ENCODE data around the gene WNT11. TPM values are rescaled to one million over a fixed set of nuclear protein-coding genes. Genes with fewer than 3 reads are reported as not detected.

WNT11 gene
- total RNA-seq (2022; extraction: Qiagen RNA extraction), result 1.9 to 2.4 TPM (median 2.2 TPM) in 5 replicates

GRCh38 chr11:76206327-76207081 lies at the start of gene WNT11:
WNT11 (minus strand) TSS chr11:76206502; CDS start chr11:76206407, 95 bp downstream.

Other genes with a start within 250 kb of the WNT11 start
- gene THAP12, start 174.6 kb upstream of the WNT11 start, total RNA-seq (2022; extraction: Qiagen RNA extraction), result 40.7 to 51.0 TPM (median 43.0 TPM) in 5 replicates
- 0.62 to 1.0 TPM (median 0.71 TPM) in 5 replicates for gene GVQW3, start 174.8 kb upstream of the WNT11 start, total RNA-seq (2022; extraction: Qiagen RNA extraction)
- 10.1 to 13.8 TPM (median 11.2 TPM) in 5 replicates for gene EMSY, start 238.5 kb upstream of the WNT11 start, total RNA-seq (2022; extraction: Qiagen RNA extraction)